Islet precursor cell (in vitro differentiated cells): ENCODE results near the gene ADTRP.

Experiments
- DNase-seq: peaks from one replicate; pipeline ENCODE4 v3.0.0-alpha.2; 2018

ADTRP gene

GRCh38 chr6:11754625-11755271, 23.9 kb downstream of the ADTRP start:
- no peak for DNase-seq

GRCh38 chr6:11753798-11754197, 24.8 kb downstream of the ADTRP start:
- DNase-seq: no peak

GRCh38 chr6:11752360-11752759, 26.2 kb downstream of the ADTRP start:
- DNase-seq: no peak

- no peak for DNase-seq
Measured at GRCh38 chr6:11750682-11751081, 27.9 kb downstream of the ADTRP start.

- DNase-seq: no peak
Measured at GRCh38 chr6:11748591-11749210, 29.9 kb downstream of the ADTRP start.

GRCh38 chr6:11747021-11747420, 31.6 kb downstream of the ADTRP start:
- DNase-seq: no peak

GRCh38 chr6:11744753-11745152, 33.9 kb downstream of the ADTRP start:
- DNase-seq: no peak

- DNase-seq: no peak
Measured at GRCh38 chr6:11744101-11744500, 34.5 kb downstream of the ADTRP start.

GRCh38 chr6:11740875-11741274, 37.7 kb downstream of the ADTRP start:
- DNase-seq: no peak

GRCh38 chr6:11738661-11739375, 39.8 kb downstream of the ADTRP start:
- DNase-seq: no peak

GRCh38 chr6:11738234-11738633, 40.4 kb downstream of the ADTRP start:
- DNase-seq: no peak

- DNase-seq: no peak
Measured at GRCh38 chr6:11736601-11737000, 42.0 kb downstream of the ADTRP start.

GRCh38 chr6:11734861-11735613, 43.6 kb downstream of the ADTRP start:
- no peak for DNase-seq

GRCh38 chr6:11732036-11732631, 46.5 kb downstream of the ADTRP start:
- DNase-seq: no peak

- no peak for DNase-seq
Measured at GRCh38 chr6:11731423-11731822, 47.2 kb downstream of the ADTRP start.

GRCh38 chr6:11730641-11731040, 48.0 kb downstream of the ADTRP start:
- no peak for DNase-seq

GRCh38 chr6:11729076-11729475, 49.5 kb downstream of the ADTRP start:
- no peak for DNase-seq

- DNase-seq: no peak
Measured at GRCh38 chr6:11727998-11728961, 50.3 kb downstream of the ADTRP start.

- no peak for DNase-seq
Measured at GRCh38 chr6:11727346-11727997, 51.1 kb downstream of the ADTRP start.

GRCh38 chr6:11724286-11724685, 54.3 kb downstream of the ADTRP start:
- DNase-seq: no peak
